Heart left ventricle (tissue), 13 donors: ENCODE measurements around the gene RNF26.

ENCODE experiments used
- POLR2A ChIP-seq, 2 donors: fragments of 450-650 bp; IDR thresholded peaks; one replicate each; pipeline ENCODE4 v1.6.1; 2017; ENCODE audit warnings: antibody characterized with exemption in 2 of 2, mild to moderate bottlenecking in 2 of 2, moderate library complexity in 2 of 2
- TF ChIP-seq, protein P1 (sequence below), 12 donors: fragments of 200-600 bp; sonication (generic) in 4 of 12; IDR thresholded peaks; one replicate each; pipeline versions ENCODE4 v1.5.0 to v1.8.0; 2018 to 2022; ENCODE audit warnings: antibody characterized with exemption in 12 of 12, mild to moderate bottlenecking in 5 of 12
- donor health status: ischemic (EF 13 %, LVEDD 7.1; RV severe dilation, severe dysfunction).
- donor health status: DM: no; HTN: yes; CAD: no.
- donor health status: DM: no; HTN: no; CAD: no.
- donor health status: ischemic (EF 25% LVEDD 6.9; RV normal size, moderate dysfunction).
- donor health status: ischemic (EF 25% LVEDD 5.7; RV mildly dilated, moderate dysfunction).
- donor health status: ischemic (EF 35%, LVEDD 5.7; RV mildly dilated, moderate dysfunction).
- donor health status: nonischemic (EF 11% LVEDD 7.7; RV severe dilation, severe dysfunction).
- donor health status: DM: yes; HTN: yes; CAD: no.
- donor health status: PGD.
- donor health status: ischemic (EF 29% LVEDD 5.4; RV normal size, mild dysfunction).
- donor health status: nonischemic (EF 23%, LVEDD 6.1; RV moderate dilation, normal function).

- TF ChIP-seq, protein P1, sequence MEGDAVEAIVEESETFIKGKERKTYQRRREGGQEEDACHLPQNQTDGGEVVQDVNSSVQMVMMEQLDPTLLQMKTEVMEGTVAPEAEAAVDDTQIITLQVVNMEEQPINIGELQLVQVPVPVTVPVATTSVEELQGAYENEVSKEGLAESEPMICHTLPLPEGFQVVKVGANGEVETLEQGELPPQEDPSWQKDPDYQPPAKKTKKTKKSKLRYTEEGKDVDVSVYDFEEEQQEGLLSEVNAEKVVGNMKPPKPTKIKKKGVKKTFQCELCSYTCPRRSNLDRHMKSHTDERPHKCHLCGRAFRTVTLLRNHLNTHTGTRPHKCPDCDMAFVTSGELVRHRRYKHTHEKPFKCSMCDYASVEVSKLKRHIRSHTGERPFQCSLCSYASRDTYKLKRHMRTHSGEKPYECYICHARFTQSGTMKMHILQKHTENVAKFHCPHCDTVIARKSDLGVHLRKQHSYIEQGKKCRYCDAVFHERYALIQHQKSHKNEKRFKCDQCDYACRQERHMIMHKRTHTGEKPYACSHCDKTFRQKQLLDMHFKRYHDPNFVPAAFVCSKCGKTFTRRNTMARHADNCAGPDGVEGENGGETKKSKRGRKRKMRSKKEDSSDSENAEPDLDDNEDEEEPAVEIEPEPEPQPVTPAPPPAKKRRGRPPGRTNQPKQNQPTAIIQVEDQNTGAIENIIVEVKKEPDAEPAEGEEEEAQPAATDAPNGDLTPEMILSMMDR (IDR thresholded peaks at IDR 0.05): no peak
- peak in 1 of 2 donors; percentile 31 for TF ChIP-seq POLR2A (IDR thresholded peaks at IDR 0.05)
Measured at GRCh38 chr11:119318240-119319135, 15.8 kb upstream of the RNF26 start.
